Fibroblast of skin of scalp (primary cell): ENCODE measurements around the gene PLXDC2. TPM values are rescaled to one million over a fixed set of nuclear protein-coding genes. Genes with fewer than 3 reads are reported as not detected.
"Not testable (repeated sequence)": the region's sequence is repeated elsewhere in the genome, so short reads cannot be mapped to it uniquely, and the experiment has no call there.

Experiments used
- DNase-seq: peaks from one replicate; pipeline ENCODE4 v3.0.0-alpha.2; 2013
- polyA plus RNA-seq, 2 experiments: library from polyadenylated mRNA; unstranded; fragments of 120-200 nt; gene quantifications; one replicate each; pipeline ENCODE4 v1.2.1, GENCODE V29; 2013; ENCODE audit not compliant: insufficient read length in 2 of 2

The PLXDC2 gene
- polyA plus RNA-seq (2013, experiment 1 of 2; ENCODE audit: insufficient read length) = 2.4 TPM
- 2.7 TPM for polyA plus RNA-seq (2013, experiment 2 of 2; ENCODE audit: insufficient read length)

DNA sequence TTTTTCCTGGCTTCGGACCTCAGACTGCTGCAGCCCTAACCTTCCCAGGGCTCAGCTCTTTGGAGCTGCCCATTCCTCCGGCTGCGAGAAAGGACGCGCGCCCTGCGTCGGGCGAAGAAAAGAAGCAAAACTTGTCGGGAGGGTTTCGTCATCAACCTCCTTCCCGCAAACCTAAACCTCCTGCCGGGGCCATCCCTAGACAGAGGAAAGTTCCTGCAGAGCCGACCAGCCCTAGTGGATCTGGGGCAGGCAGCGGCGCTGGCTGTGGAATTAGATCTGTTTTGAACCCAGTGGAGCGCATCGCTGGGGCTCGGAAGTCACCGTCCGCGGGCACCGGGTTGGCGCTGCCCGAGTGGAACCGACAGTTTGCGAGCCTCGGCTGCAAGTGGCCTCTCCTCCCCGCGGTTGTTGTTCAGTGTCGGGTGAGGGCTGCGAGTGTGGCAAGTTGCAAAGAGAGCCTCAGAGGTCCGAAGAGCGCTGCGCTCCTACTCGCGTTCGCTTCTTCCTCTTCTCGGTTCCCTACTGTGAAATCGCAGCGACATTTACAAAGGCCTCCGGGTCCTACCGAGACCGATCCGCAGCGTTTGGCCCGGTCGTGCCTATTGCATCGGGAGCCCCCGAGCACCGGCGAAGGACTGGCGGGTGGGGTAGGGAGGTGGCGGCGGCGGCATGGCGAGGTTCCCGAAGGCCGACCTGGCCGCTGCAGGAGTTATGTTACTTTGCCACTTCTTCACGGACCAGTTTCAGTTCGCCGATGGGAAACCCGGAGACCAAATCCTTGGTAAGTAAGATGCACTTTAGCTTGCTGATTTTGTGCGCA, at the start of gene PLXDC2:
Gene PLXDC2, plus strand, starts transcription at position 22 of the 820 bp plus-strand sequence.
- peak; percentile 40 for DNase-seq

DNA sequence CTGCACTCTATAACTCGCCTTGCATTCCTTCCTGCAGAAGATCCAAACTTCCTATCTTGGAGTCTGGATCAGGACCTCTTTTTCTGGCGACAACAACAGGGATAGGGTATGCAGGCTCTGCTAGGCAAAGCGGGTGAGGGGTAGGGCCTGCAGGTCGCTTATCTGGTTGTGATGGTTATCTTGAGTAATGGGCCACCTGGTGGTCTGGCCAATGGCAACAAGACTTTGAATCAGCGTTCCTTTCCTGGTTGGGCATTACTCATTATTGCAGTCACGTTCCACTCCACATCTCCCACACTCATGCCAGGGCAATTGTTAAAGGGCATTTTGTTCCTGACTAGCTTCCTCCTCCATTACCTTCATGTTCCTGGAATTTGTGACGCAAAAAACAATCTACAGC, 48.4 kb upstream of the PLXDC2 start:
- DNase-seq = no peak

DNA sequence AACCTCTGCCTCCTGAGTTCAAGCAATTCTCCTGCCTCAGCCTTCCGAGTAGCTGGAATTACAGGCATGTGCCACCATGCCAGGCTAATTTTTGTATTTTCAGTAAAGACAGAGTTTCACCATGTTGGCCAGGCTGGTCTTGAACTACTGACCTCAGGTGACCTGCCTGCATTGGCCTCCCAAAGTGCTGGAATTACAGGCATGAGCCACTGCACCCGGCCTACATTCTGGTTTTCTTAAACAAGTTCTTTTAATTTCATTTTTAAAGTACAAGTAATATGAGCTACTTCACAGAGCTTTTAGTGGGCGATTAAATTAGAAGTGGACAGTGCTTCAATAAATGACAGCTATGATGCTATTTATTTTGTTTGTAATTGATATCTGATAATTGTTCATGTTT, 46.4 kb upstream of the PLXDC2 start:
- not testable (repeated sequence) for DNase-seq

DNA sequence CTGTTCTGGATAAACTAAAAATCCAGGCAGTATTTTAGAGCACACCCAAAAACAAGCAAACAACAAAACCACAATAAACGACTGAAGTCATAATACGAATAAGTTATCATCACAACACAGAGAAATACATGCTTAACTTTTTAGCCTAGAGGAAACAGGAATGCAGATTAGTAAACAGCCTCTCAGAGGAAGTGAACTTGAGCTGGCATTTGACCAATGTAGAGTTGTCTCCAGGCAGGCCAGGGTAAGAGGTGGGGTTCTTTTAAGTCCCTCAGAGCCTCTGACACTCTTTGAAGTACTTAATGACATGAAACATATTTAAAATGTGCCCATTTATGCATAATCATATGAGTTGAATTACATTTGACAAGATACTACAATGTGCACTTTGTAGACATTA, 43.3 kb upstream of the PLXDC2 start:
- no peak for DNase-seq

DNA sequence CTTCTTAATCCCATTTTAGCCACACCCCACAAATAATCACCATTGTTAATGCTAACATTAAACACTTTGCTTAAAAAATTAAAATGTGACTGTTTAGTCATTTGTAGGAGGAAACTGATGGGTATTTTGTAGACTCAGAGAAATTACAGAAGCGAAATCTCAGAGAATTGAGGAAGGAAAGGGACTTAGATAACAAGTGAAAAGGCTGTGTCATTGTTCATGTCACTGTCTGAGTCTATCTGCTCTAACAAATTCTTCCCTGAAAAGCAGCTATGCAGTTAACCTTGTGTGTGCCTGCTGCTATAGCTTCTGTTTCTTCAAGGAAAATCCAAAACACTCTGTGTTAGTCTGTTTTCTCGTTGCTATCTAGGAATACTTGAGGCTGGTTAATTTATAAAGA, 40.9 kb upstream of the PLXDC2 start:
- no peak for DNase-seq

- DNase-seq = no peak
Measured at GRCh38 chr10:19777806-19778205, 38.4 kb upstream of the PLXDC2 start.

DNA sequence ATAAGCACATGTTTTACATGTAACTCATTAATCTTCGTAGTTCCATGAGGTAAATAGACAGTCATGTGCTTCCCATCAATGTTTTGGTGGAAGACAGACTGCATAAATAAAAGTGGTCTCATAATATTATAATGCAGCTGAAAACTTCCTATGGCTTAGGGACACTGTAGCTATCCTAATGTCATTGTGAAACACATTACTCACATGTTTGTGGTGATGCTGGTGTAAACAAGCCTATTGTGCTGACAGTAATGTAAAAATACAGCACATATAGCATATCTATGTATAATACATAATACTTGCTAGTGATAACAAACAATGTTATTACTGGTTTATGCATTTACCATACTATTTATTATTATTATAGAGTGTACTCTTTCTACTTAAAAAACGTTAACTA, 37.2 kb upstream of the PLXDC2 start:
- DNase-seq = no peak

DNA sequence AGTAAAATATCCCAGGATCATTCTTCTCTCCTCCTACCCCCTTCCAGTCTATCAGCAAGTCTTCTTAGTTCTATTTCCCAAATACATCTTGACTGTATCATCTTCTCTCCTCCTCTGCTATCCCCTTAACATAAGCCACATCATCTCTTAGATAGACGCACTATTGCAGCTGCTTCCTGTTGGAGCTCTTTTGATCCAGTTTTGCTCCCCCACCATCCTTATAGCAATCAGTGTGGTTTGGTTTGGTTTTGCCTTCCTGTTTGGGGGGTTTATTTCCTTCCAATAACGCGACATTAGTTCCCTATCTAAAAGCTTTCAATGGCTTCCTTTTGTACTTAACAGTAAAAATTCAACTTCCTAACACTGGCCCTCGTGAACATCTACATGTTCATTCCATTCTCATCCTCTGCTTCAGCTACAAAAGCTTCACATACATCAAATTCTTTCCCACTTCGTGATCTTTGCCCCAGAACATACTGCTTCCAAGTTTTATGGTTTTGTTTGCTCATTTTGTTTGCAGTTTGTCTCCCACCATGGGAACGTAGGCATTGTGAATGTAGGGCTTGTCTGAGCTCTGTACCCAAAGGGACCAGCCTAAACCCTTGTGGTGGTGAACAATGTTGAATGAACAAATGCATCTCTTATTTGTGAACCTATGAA, 33.7 kb upstream of the PLXDC2 start:
- no peak for DNase-seq

DNA sequence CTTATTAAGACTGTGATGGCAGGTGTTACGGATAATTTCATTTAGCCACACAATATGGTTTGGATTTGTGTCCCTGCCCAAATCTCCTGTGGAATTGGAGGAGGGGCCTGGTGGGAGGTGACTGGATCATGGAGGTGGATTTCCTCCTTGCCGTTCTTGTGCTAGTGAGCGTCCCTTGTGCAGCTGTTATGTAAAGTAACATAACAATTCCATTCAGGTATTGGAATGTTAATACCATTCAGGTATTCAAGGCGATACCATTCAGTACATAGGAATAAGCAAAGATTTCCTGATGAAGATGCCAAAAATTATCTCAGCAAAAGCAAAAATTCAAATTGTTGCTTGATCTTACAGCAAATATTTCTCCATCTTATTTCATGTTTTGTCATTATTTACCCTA, 32.5 kb upstream of the PLXDC2 start:
- DNase-seq = no peak

DNA sequence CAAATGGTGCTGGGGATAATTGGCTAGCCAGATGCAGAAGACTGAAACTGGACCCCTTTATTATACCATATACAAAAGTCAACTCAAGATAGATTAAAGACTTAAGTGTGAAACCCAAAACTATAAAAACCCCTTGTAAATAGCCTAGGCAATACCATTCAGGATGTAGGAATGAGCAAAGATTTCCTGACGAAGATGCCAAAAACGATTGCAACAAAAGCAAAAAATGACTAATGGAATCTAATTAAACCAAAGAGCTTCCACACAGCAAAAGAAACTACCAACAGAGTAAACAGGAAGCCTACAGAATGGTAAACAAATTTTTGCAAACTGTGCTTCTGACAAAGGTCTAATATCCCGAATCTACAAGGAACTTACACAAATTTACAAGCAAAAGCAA, 30.9 kb upstream of the PLXDC2 start:
- DNase-seq = no peak

DNA sequence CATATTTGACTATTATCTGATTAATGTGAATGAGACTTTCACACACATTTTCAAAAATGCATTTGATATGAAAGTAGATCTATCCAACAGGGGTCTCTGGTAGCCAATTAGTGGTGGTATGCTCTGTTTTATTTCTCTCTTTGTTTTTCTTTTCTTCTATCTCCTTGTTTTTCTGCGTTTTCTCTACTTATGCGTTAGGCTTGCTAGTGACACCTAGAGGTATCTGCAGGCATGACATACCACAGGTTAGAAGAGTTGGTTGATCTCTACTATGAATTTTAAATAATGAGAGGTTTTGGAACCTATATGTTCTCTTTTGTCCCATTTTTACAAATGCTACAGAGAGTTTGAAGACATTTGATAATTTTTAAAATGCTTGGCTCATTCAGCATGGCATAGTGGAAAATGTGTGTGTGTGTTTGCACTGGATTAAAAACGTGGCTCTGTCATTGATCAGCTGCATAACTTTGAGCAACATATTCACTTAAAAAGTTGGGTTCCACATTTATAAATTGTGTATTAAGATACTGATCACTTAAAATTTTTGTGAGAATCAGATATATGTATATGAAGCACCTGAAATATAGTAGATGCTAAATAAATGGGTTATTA, 28.1 kb upstream of the PLXDC2 start:
- peak; percentile 51 for DNase-seq

DNA sequence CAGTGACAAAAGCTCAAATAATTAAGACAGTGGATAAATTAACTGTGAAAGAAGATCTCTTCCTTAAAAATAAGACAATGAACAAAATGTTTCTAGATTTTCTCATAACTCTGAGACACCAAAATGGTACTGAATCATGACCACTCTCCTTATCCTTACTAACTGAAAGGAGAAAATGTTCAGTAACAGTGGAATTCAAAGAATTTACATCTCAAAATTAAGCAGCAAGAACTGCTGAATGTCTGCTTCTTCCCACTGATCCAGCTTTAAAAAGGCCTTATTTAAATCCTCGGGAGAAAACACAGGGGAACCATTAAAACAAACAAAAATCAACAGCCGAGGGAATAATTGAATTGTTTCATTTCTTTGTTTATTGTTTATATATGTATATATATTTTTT, 27.3 kb upstream of the PLXDC2 start:
- peak; percentile 4 for DNase-seq

DNA sequence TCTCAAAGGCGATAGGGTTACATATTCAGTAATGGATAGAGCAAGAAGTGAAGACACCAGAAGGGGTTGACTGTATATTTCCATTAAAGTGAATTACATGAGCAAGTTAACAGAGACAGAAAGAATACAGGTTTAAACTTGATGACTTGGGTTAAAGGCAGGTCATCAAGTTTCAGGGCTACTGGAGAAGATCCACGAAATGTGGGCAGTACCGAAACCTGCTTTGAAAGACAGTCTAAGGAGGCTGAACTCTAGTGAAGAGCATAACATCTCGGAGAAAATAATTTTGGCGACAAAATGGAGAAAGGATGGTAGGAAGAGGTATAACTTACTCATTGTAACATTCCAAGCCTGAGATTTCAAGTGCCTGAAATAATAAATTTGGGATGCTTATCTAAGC, 26.6 kb upstream of the PLXDC2 start:
- no peak for DNase-seq

DNA sequence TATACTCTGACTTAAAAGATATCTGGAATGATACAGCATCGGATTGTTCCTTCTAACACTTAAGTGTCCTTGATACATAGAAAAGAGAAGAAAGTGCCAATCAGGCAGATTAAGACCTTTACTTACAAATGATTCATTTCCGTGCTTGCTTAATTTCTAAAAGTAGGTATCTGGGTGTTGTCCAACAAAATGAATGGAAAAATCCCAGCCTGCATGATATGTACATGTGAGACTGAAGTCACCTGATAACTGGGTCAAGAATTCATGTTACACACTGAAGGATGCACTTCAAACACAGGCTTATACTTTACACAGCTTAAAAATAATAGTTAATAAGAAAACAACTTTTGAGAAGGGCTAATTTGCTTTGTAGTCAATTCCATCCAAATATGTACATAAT, 25.2 kb upstream of the PLXDC2 start:
- DNase-seq = no peak

- no peak for DNase-seq
Measured at GRCh38 chr10:19795684-19796083, 20.5 kb upstream of the PLXDC2 start.

GRCh38 chr10:19800161-19800560, 16.1 kb upstream of the PLXDC2 start:
- no peak for DNase-seq

DNA sequence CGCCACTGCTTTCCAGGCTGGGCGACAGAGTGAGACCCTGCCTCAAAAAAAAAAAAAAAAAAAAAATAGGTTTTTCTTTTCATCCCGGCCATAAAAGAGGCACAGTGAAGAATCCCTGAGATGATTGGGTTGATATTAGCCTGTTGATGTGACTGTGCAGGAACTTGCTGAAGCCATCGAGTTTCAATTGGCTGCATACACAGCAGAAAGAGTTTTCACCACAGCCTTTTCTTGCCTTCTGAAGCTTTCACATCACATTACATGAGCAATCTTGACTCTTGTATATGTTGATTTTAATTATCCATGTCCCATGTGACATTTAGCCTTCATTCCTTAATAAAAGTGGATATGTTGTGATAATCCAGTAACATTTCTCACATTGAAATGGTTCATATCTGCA, 14.9 kb upstream of the PLXDC2 start:
- no peak for DNase-seq

DNA sequence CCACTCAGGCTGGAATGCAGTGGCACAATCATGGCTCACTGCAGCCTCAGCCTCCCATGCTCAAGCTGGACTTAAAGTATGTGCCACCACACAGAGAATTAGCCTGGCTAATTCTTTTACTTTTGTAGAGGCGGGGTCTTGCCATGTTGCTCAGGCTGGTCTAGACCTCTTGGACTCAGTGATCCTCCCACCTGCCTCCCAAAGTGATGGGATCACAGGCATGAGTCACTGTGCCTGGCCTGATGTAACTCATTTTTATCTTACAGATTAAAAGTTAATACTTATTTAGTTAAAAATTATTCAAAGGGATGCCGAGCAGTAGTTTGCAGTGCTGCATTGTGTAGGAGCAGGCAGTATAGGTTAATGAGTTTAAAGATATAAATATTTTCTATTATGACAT, 12.6 kb upstream of the PLXDC2 start:
- DNase-seq = no peak

GRCh38 chr10:19809481-19809880, 6.8 kb upstream of the PLXDC2 start:
- no peak for DNase-seq

- peak; percentile 46 for DNase-seq
Measured at GRCh38 chr10:19811540-19811939, 4.7 kb upstream of the PLXDC2 start.

DNA sequence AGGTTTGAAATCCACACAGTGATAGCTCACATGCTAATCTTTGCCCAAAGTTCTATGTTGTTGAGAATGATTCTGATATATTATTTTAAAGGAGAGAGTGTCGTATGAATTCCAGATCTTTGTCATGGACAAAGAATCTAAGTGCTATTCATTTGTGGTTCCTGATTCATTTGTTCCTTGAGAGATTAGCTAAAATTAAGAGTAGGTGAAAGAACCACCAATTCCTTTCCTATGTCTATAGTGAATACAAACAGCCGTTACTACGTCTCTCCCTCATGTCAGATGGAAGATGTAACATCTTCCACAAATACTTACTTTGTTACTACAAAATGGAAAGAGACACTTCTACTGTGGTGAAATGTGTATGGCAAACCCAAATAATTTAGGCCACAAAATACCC, 3.3 kb upstream of the PLXDC2 start:
- no peak for DNase-seq

GRCh38 chr10:19815036-19815730, 1.0 kb upstream of the PLXDC2 start:
- DNase-seq = no peak
